Measurements from ENCODE around the gene AMZ2. TPM values are rescaled to one million over a fixed set of nuclear protein-coding genes. Genes with fewer than 3 reads are reported as not detected.
"Not testable (repeated sequence)": the region's sequence is repeated elsewhere in the genome, so short reads cannot be mapped to it uniquely, and the experiment has no call there.

The AMZ2 gene
- total RNA-seq, 1 donor from 2014 or later, result 70.3 TPM

- no peak for TF ChIP-seq CTCF (IDR thresholded peaks at IDR 0.05; ENCODE audit: unreplicated experiment)
- Mint-ChIP-seq H3K27me3 (ENCODE audit: unreplicated experiment) (peaks cover 2% of the 10 kb centered on the region), H3K27ac (ENCODE audit: unreplicated experiment) (no peak overlapping the region), H3K9me3 (ENCODE audit: unreplicated experiment) (no peaks in the 10 kb centered on the region), H3K36me3 (ENCODE audit: low read depth, unreplicated experiment) (peaks cover 14% of the 10 kb centered on the region), H3K4me3 (ENCODE audit: unreplicated experiment) (no peak overlapping the region), H3K4me1 (ENCODE audit: unreplicated experiment) (peaks cover 15% of the 10 kb centered on the region)
- DNase-seq (ENCODE audit: low spot score), result no peak
Measured at GRCh38 chr17:68231541-68231940, 16.3 kb upstream of the AMZ2 start.

GRCh38 chr17:68232741-68233140 is 15.1 kb upstream of the AMZ2 start:
- peaks cover 11% of the 10 kb centered on the region for H3K36me3 Mint-ChIP-seq (ENCODE audit: low read depth, unreplicated experiment)
- not testable (repeated sequence) for H3K9me3 Mint-ChIP-seq (ENCODE audit: unreplicated experiment); H3K27ac Mint-ChIP-seq (ENCODE audit: unreplicated experiment); DNase-seq (ENCODE audit: low spot score); H3K4me3 Mint-ChIP-seq (ENCODE audit: unreplicated experiment); H3K27me3 Mint-ChIP-seq (ENCODE audit: unreplicated experiment)
- peaks cover 15% of the 10 kb centered on the region for H3K4me1 Mint-ChIP-seq (ENCODE audit: unreplicated experiment)

- H3K36me3 Mint-ChIP-seq (ENCODE audit: low read depth, unreplicated experiment); H3K27me3 Mint-ChIP-seq (ENCODE audit: unreplicated experiment); DNase-seq (ENCODE audit: low spot score); H3K27ac Mint-ChIP-seq (ENCODE audit: unreplicated experiment); H3K4me3 Mint-ChIP-seq (ENCODE audit: unreplicated experiment); H3K4me1 Mint-ChIP-seq (ENCODE audit: unreplicated experiment); H3K9me3 Mint-ChIP-seq (ENCODE audit: unreplicated experiment): not testable (repeated sequence)
Measured at GRCh38 chr17:68234726-68235335, 13.0 kb upstream of the AMZ2 start.

- not testable (repeated sequence) for H3K4me3 Mint-ChIP-seq (ENCODE audit: unreplicated experiment); H3K4me1 Mint-ChIP-seq (ENCODE audit: unreplicated experiment); H3K36me3 Mint-ChIP-seq (ENCODE audit: low read depth, unreplicated experiment); H3K27ac Mint-ChIP-seq (ENCODE audit: unreplicated experiment); DNase-seq (ENCODE audit: low spot score); H3K27me3 Mint-ChIP-seq (ENCODE audit: unreplicated experiment); H3K9me3 Mint-ChIP-seq (ENCODE audit: unreplicated experiment)
Measured at GRCh38 chr17:68235336-68235791, 12.5 kb upstream of the AMZ2 start.

GRCh38 chr17:68237369-68238163 is 10.3 kb upstream of the AMZ2 start:
- H3K36me3 Mint-ChIP-seq (ENCODE audit: low read depth, unreplicated experiment); DNase-seq (ENCODE audit: low spot score); H3K4me1 Mint-ChIP-seq (ENCODE audit: unreplicated experiment); H3K4me3 Mint-ChIP-seq (ENCODE audit: unreplicated experiment); H3K27ac Mint-ChIP-seq (ENCODE audit: unreplicated experiment); H3K9me3 Mint-ChIP-seq (ENCODE audit: unreplicated experiment); H3K27me3 Mint-ChIP-seq (ENCODE audit: unreplicated experiment): not testable (repeated sequence)

GRCh38 chr17:68238164-68238870 is 9.5 kb upstream of the AMZ2 start:
- Mint-ChIP-seq H3K9me3 (ENCODE audit: unreplicated experiment) (no peaks in the 10 kb centered on the region), H3K27me3 (ENCODE audit: unreplicated experiment) (no peaks in the 10 kb centered on the region)

More at GRCh38 chr17:68238164-68238870, 9.5 kb upstream of the AMZ2 start:
- H3K4me1 Mint-ChIP-seq (ENCODE audit: unreplicated experiment), result no peaks in the 10 kb centered on the region
- H3K36me3 Mint-ChIP-seq (ENCODE audit: low read depth, unreplicated experiment), result no peaks in the 10 kb centered on the region
- H3K27ac Mint-ChIP-seq (ENCODE audit: unreplicated experiment), result no peak overlapping the region
- H3K4me3 Mint-ChIP-seq (ENCODE audit: unreplicated experiment), result no peak overlapping the region
- no peak for TF ChIP-seq CTCF (IDR thresholded peaks at IDR 0.05; ENCODE audit: unreplicated experiment)
- no peak for DNase-seq (ENCODE audit: low spot score)

Measured in endothelial cell (in vitro differentiated cells).